IPS-18c (cell line): Measurements from ENCODE around the gene SUN3.
"Not testable (repeated sequence)": the region's sequence is repeated elsewhere in the genome, so short reads cannot be mapped to it uniquely, and the experiment has no call there.

ENCODE experiments used
- H3K4me3 ChIP-seq: 2 replicates; pipeline ENCODE4 v1.7.0; 2013; ENCODE audit warnings: low read depth, mild to moderate bottlenecking, low read length, moderate library complexity; ENCODE audit not compliant: insufficient read depth
- H3K9me3 ChIP-seq: one replicate; pipeline ENCODE4 v1.6.1; 2013; ENCODE audit warnings: mild to moderate bottlenecking, low read length, moderate library complexity; ENCODE audit not compliant: control insufficient read depth, insufficient read depth

SUN3 gene

DNA sequence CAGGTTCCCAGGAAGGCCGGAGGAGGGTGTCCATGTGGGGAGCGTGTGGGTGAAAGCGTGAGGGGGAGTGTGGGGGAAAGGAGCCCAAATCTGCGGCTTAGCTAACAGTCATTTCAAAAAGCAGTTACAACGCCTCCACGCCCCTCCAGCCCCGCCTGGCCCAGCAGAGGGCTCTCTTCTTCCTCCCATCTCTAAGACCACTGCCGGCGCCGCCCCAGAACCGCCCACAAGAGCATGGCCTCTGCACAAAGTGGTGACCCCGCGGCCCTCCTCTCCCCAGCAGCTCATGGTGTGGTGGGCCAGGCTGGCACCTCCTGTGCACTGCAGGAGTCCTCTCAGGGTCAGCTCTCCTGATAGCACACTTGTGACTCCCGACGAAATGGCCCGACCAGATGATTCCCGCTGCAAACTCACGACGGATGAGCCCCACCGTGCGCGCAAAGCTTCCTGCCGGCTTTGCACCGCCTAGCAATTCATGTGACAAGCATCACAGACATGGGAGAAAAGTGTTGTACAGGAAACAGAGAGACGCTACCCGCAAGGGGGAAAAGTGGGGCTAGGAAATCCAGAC lies 37.1 kb downstream of the SUN3 start:
- Histone ChIP-seq H3K9me3 (no peaks in the 10 kb centered on the region), H3K4me3 (peak overlapping the region; percentile 45; the same call in 1 of the 2 replicates)

DNA sequence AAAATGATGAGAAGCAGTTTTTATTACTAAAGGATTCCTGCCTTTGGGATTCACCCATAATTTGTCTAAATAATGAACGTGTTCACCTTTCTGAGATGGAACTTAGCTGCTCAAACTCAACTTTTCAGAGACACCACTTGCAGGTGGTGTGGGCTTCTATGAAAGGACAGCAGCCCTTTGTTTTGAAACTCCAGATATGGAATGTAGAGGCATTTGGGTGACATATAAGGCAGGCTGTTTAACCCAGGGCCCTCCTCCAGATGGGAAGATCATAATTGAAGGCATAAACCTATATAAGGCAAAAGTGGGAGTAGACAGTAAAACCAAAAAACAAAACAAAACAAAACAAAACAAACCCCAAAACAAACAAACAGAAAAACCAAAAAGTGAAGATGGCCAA lies 37.6 kb downstream of the SUN3 start:
- no peaks in the 10 kb centered on the region for H3K9me3 ChIP-seq
- H3K4me3 ChIP-seq, result no peak overlapping the region; the same call in 1 of the 2 replicates

DNA sequence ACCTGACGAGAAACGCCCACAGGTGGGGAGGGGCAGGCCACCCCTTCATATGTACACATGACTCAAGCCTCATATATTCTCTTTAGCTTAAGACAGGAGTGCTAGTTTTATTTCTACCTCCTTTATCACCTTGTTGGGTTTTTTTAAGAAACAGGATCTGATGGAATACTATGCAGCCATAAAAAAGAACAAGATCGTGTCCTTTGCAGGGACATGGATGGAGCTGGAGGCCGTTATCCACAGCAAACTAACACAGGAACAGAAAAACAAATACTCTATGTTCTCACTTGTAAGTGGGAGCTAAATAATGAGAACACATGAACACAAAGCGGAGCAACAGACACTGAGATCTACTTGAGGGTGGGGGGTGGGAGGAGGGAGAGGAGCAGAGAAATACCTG lies 38.3 kb downstream of the SUN3 start:
- Histone ChIP-seq H3K9me3 (no peaks in the 10 kb centered on the region), H3K4me3 (no peak overlapping the region)

DNA sequence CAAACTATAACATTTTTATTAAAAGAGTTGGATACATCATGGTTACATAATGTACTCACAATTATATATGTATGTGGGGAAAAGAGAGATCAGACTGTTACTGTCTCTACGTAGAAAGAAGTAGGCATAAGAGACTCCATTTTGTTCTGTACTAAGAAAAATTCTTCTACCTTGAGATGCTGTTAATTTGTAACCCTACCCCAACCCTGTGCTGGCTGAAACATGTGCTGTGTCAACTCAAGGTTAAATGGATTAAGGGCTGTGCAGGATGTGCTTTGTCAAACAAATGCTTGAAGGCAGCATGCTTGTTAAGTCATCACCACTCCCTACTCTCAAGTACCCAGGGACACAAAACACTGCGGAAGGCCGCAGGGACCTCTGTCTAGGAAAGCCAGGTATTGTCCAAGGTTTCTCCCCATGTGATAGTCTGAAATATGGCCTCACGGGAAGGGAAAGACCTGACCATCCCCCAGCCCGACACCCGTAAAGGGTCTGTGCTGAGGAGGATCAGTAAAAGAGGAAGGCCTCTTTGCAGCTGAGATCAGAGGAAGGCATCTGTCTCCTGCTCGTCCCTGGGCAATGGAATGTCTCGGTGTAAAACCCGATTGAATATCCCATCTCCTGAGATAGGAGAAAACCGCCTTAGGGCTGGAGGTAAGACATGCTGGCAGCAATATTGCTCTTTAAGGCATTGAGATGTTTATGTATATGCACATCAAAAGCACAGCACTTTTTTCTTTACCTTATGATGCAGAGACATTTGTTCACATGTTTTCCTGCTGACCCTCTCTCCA lies 39.1 kb downstream of the SUN3 start:
- H3K9me3 ChIP-seq, result not testable (repeated sequence)

DNA sequence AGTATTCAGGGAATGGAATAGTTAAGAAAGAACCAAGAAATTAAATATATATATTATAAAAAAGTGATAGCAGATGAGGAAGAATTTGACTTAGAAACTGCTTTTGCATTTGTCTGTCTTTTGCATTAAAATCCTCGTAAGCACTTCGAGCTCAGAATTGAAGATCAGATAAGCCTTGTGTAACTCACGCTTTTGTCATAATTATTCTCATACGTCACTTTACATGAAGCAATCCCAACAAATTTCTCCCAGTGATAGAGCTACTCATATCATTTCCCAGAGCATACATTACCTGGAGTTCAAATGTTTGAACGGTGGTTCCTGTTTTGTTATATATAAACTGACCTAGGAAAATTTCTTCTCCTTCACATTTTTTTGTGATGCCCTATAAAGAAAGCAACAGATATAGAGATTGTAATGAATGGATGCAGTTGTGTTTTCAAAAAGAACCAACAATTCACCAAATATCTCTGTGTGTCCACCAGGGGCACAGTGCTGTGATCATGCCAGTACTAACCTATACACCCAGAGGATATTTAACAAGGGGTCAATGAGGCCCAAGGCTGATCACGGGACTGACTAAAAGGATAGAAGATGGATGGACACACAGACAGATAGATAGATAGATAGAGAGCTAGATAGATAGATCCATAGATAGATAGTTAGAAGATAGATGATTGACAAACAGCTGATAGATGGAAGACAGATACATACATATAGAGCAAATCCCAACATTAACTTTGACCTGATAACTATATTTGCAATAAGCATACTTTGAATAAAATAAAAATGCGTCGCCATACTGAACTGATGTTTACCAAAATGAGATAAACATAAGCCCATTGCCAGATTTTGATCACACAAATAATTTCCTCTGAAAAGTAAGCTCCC lies 40.2 kb downstream of the SUN3 start:
- Histone ChIP-seq H3K9me3 (no peaks in the 10 kb centered on the region), H3K4me3 (no peak overlapping the region)

More for the DNA sequence above, 39.1 kb downstream of the SUN3 start:
- H3K4me3 ChIP-seq, result not testable (repeated sequence)

DNA sequence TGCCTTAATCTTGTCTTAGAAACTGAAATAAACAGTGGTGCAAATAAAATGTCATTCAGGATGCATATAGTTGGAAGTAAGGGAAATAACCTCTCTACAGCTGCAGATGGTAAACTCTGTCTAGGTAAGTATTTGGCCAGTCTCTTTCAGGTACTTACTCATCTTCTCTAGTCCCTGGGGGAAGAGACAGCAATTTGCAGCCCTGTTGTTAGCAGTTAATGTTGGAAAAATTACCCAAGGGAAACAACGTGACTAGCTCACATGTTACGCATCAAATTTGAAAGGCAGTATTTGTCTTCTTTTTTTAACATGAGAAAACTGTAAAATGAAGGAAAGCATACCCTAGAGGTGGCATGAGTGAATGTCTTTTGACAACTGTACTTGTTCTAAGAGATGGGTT lies 46.3 kb downstream of the SUN3 start:
- Histone ChIP-seq H3K4me3 (no peak overlapping the region), H3K9me3 (no peaks in the 10 kb centered on the region)

DNA sequence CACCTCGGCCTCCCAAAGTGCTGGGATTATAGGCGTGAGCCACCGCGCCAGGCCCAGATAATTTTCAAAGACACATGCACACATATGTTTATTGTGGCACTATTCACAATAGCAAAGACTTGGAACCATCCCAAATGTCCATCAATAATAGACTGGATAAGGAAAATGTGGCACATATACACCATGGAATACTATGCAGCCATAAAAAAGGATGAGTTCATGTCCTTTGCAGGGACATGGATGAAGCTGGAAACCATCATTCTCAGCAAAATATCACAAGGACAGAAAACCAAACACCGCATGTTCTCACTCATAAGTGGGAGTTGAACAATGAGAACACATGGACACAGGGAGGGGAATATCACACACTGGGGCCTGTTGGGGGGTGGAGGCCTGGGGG lies 48.3 kb downstream of the SUN3 start:
- not testable (repeated sequence) for H3K9me3 ChIP-seq, H3K4me3 ChIP-seq

DNA sequence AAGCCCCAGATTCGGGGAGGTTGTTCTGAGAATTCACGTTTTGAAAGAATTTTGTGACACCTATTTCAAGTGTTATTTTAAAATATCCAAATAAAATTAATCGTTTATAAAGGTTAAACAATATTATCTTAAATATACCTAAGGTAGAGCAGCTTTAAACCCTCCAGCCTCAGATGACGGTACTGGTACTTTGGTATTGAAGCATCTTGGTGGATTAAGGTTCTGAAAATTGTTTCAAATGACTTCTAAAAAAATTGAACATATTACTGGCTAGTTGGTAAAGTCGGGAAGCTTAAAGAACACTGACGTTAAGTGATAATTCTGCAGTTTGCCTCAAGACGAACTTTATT lies 49.1 kb downstream of the SUN3 start:
- Histone ChIP-seq H3K9me3 (no peaks in the 10 kb centered on the region), H3K4me3 (peak overlapping the region; percentile 81; the same call in 1 of the 2 replicates)

DNA sequence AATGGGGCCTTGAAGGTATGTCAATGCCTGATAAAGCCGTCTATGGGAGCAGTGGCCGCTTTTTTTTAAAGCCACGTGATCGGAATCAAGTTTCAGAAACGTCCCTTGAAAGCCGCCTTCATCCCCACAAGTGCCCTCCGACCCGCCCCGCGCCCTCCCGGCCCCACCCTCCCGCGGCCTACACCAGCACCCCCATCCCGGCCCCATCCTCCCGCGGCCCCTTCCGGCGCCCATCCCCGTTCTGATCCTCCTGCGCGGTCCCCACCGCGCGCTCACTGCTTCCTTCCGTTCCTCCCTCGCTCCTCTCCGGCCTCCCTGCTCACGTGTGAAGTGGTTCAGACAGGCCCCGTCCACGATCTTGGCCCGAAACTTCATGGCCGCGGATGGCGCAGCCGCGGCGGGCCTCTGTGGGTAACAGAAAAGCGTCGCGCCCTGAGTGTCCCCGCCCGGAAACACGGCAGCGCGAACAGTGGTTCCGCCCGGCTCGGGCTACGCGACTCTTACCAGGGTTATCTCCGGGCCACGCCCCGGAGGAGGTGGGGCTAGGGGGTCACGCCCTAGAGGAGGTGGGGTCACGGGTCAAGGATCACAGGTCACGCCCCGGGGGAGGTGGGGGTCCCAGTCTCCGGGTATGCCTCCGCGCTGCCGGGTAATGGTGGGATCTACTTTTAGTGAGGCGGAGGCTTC lies 49.6 kb downstream of the SUN3 start, which contains the start of gene HUS1:
Gene HUS1 (minus strand): TSS at position 471 of the 687 bp plus-strand sequence. CDS start 96 bp downstream, at position 375.
- H3K4me3 ChIP-seq, result peak within 1 kb of the TSS; percentile 81
- H3K9me3 ChIP-seq, result no peaks in the 10 kb centered on the region

DNA sequence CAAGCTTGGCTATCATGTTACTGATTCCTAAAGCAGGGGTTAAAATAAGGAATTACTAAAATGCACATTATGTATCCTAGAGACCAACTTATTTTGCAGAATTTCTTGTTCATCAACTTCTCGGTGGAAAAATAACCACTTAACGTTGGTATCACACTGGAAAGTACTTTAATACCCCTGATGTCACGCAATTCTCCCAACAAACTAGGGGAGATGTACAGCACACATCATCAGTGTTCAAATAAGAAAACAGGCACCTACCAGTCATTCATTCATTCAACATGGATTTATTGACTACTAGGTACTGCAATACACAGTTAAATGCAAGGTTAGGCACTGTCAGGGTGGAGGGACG lies 50.1 kb downstream of the SUN3 start:
- Histone ChIP-seq H3K4me3 (peak overlapping the region; percentile 81), H3K9me3 (no peaks in the 10 kb centered on the region)

DNA sequence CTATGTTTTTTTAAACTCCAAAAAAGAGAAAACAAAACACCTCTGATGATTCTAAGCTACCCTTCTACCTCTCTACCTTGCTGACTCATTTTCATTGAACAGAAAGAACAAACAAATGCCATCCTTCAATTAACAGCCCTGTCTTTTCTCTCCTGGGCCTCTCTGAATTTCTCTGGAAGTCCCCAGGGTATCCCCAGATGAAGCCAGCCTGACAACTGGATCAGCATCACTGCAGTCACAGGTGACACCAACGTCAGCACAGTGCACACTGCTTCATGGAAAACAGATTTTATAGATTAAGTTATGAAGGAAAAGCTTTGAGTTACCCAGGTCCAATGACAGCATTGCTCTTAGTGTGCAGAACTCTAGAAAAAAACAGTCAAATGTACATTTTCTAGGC lies 55.2 kb downstream of the SUN3 start:
- H3K4me3 ChIP-seq, result no peak overlapping the region
- no peaks in the 10 kb centered on the region for H3K9me3 ChIP-seq

DNA sequence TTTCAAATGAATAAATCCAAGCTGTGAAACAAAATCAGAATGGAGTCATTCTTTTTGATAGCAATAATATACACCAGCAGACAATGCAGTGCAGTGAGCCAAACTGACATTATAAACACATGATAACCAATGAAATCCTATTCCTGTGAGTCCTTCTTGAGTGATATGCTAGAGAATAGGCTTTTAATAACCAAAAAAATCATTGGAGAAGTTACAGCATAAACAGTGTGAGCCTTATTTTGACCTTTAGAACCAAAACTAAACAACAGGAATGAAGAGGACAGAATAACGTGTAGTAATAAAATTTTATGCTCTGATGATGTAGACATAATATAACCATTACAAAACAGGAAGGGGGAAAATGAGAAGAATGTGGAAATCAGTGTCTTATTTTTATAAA lies 58.1 kb downstream of the SUN3 start:
- no peak overlapping the region for H3K4me3 ChIP-seq
- H3K9me3 ChIP-seq, result no peaks in the 10 kb centered on the region

DNA sequence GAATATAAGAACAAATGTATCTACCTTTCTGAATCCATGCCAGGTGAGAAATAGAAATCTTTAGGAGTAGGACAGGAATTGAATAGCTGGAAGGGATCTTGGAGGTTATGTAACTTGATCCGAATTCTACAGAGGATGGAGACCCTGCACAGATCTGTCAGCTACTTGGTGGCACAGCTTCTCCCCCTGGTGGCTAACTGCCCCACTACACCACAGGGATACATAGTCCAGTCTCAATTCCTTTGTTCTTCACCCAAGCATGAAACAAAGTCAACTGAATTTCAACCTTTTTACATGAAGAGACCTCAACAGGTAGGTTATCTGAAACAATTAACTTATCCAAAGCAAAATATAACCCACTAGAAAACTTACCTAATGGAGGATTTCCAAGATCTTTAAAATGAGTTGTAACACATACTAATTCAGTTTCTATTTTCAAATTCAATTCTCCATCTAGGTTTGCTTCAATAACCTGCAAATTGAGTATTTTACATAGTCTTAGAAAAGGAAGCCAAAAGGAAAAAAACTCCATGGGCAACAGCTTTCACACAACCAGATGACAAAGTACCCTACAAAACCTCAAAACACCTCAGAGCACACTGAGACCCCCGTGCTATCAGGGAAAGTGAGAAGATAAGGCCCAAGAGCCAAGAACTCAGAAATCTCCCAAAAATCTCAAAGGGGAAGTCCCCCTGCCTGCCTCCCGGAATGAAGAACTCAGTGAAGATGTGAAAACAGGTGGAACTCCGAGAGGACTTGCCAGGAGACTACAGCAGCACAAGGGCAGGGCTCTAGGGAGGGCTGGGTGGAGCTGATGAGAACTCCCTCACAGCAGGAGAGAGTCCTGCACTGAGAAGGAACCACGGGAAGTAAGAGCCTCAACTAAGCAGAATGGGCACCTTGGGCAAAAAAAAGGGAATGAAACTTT lies 59.8 kb downstream of the SUN3 start:
- Histone ChIP-seq H3K9me3 (no peaks in the 10 kb centered on the region), H3K4me3 (no peak overlapping the region)

DNA sequence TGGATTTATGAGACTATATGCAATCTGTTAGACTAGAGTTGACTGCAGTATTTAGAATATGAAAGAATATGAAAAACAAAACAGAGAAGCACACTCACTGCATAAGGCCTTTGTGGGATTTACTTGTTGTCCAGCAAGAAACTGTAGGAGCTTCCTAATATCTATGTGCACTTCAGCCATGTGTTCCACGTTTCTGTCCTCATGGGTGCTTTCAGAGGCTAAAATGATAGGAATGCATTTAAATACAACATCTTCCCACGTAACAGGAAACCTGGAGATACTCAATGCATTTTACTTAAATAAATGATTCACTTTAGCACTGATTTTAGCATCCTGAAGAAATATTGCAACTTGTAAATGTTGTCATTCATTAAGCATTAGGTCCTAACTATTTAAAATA lies 61.2 kb downstream of the SUN3 start:
- Histone ChIP-seq H3K4me3 (no peak overlapping the region), H3K9me3 (no peaks in the 10 kb centered on the region)

DNA sequence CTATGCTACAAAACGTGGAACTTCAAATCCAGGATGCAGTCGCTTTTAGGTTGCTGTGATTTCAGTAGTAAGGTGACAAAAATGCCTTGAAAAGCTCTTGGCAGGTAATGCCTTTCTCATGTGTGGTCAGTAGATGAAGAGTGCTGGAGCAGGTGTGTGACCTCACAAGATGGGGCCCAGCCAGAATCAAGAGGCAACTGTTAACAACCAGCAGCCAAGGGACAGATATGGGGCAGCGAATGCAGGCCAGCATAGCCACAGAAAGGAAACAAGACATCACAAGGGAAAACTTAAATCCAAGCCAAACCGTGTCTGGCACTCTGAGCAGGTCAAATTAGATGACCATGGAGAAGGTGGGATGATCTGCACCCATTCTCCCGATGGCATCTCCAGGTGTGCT lies 61.8 kb downstream of the SUN3 start:
- Histone ChIP-seq H3K4me3 (no peak overlapping the region), H3K9me3 (no peaks in the 10 kb centered on the region)

DNA sequence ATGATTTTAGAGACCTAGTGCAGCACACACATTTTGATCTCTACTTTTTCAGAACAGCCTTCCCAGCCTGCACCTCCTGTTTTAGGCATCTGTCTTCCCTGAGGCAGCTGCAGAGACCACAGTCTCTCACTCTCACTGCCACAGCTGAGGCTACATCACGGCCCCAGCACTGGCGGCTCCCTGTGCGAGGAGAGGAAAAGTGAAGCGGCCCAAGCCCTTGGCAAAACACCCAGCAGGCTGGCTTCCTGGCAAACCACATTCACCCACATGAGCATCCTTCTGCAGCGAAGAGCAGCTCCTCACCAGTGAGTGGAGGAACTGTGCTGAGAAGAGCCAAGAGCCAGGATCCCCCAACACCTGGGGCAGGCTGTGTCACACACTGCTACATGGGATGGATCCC lies 63.5 kb downstream of the SUN3 start:
- Histone ChIP-seq H3K9me3 (no peaks in the 10 kb centered on the region), H3K4me3 (no peak overlapping the region)
